HEK293 (cell line): Measurements from ENCODE around the gene FNDC8.
"Not testable (repeated sequence)": the region's sequence is repeated elsewhere in the genome, so short reads cannot be mapped to it uniquely, and the experiment has no call there.

Experiments used
- CTCF ChIA-PET: fragments of 350-600 bp; formaldehyde crosslinking; extraction: SDS; loops from one replicate; lab custom pipeline; 2021; ENCODE audit warnings: antibody characterized with exemption; lab: Yijun Ruan, JAX
- POLR2A ChIA-PET: fragments of 300-600 bp; formaldehyde crosslinking; extraction: SDS; loops from one replicate; lab custom pipeline; 2020; ENCODE audit warnings: antibody characterized with exemption, inconsistent platforms; lab: Yijun Ruan, JAX
- H3K27ac ChIP-seq: fragments of 200-500 bp; sonication (Bioruptor generic); 2 replicates; pipeline ENCODE4 v1.5.1; 2014; ENCODE audit warnings: low read depth, low read length, control low read depth, inconsistent platforms; ENCODE audit errors: extremely low read depth
- H3K36me3 ChIP-seq, 2 experiments: fragments of 200-500 bp in 1 of 2; sonication (Bioruptor generic) in 1 of 2; 1 replicate in 1 of 2; 2 replicates in 1 of 2; pipeline ENCODE4 v1.5.1; 2014 to 2017; ENCODE audit warnings: inconsistent platforms in 2 of 2, low read length in 2 of 2; ENCODE audit not compliant: control insufficient read depth in 2 of 2, insufficient read depth in 1 of 2
- H3K4me1 ChIP-seq: fragments of 200-500 bp; sonication (Bioruptor generic); 2 replicates; pipeline ENCODE4 v1.5.1; 2014; ENCODE audit warnings: mild to moderate bottlenecking, low read length, inconsistent platforms; ENCODE audit not compliant: control insufficient read depth, insufficient read depth
- H3K4me3 ChIP-seq: 2 replicates; pipeline ENCODE4 v1.5.1; 2011; ENCODE audit warnings: low read depth, mild to moderate bottlenecking, control low read depth, low read length, moderate library complexity
- H3K9me3 ChIP-seq: fragments of 200-500 bp; sonication (Bioruptor generic); 2 replicates; pipeline ENCODE4 v1.5.1; 2014; ENCODE audit warnings: low read depth, low read length, inconsistent platforms; ENCODE audit not compliant: control insufficient read depth, insufficient read depth
- INSM2 ChIP-seq: fragments of 450-650 bp; formaldehyde crosslinking; IDR thresholded peaks from 2 replicates; pipeline ENCODE4 v1.5.1; 2016; ENCODE audit warnings: missing biosample characterization, missing genetic modification characterization
- PRDM1 ChIP-seq: fragments of 450-650 bp; formaldehyde crosslinking; IDR thresholded peaks from 2 replicates; pipeline ENCODE4; 2016; ENCODE audit warnings: missing biosample characterization, missing genetic modification characterization
- SETDB1 ChIP-seq: IDR thresholded peaks from one replicate; pipeline ENCODE4 v1.6.1; 2017; ENCODE audit warnings: mild to moderate bottlenecking, low read length, moderate library complexity, mixed read lengths; ENCODE audit not compliant: insufficient read length
- TSHZ1 ChIP-seq: fragments of 450-650 bp; formaldehyde crosslinking; IDR thresholded peaks from 2 replicates; pipeline ENCODE4 v1.5.1; 2016; ENCODE audit warnings: missing biosample characterization, missing genetic modification characterization, borderline replicate concordance
- ZBTB17 ChIP-seq: fragments of 450-650 bp; formaldehyde crosslinking; IDR thresholded peaks from 2 replicates; pipeline ENCODE4 v1.5.1; 2016; ENCODE audit warnings: missing biosample characterization, missing genetic modification characterization
- ZBTB21 ChIP-seq: fragments of 450-650 bp; formaldehyde crosslinking; IDR thresholded peaks from 2 replicates; pipeline ENCODE4 v1.5.1; 2017; ENCODE audit warnings: missing biosample characterization, missing genetic modification characterization
- ZNF211 ChIP-seq: fragments of 450-650 bp; formaldehyde crosslinking; IDR thresholded peaks from 2 replicates; pipeline ENCODE4 v1.5.1; 2016; ENCODE audit warnings: low read depth, missing biosample characterization, missing genetic modification characterization
- ZNF239 ChIP-seq: fragments of 450-650 bp; formaldehyde crosslinking; IDR thresholded peaks from 2 replicates; pipeline ENCODE4 v1.5.1; 2016; ENCODE audit warnings: missing biosample characterization, missing genetic modification characterization
- ZNF366 ChIP-seq: fragments of 450-650 bp; formaldehyde crosslinking; conservative IDR thresholded peaks from 2 replicates; pipeline ENCODE4 v1.5.1; 2016; ENCODE audit warnings: missing biosample characterization, missing genetic modification characterization
- ZNF521 ChIP-seq: fragments of 450-650 bp; formaldehyde crosslinking; IDR thresholded peaks from 2 replicates; pipeline ENCODE4 v1.5.1; 2017; ENCODE audit warnings: missing biosample characterization, mild to moderate bottlenecking, missing genetic modification characterization
- ZNF529 ChIP-seq: fragments of 450-650 bp; formaldehyde crosslinking; IDR thresholded peaks from 2 replicates; pipeline ENCODE4 v1.5.1; 2017; ENCODE audit warnings: missing genetic modification characterization, missing biosample characterization; ENCODE audit not compliant: insufficient replicate concordance
- ZNF571 ChIP-seq: fragments of 450-650 bp; formaldehyde crosslinking; IDR thresholded peaks from 2 replicates; pipeline ENCODE4 v1.5.0; 2017; ENCODE audit warnings: missing biosample characterization, missing genetic modification characterization
- ZNF776 ChIP-seq: fragments of 450-650 bp; formaldehyde crosslinking; IDR thresholded peaks from 2 replicates; pipeline ENCODE4 v1.5.0; 2017; ENCODE audit warnings: missing biosample characterization, missing genetic modification characterization, borderline replicate concordance
- TF ChIP-seq, protein P1 (sequence below): fragments of 450-650 bp; formaldehyde crosslinking; IDR thresholded peaks from 2 replicates; pipeline ENCODE4 v1.5.1; 2017; ENCODE audit warnings: missing biosample characterization, missing genetic modification characterization
- TF ChIP-seq, protein P2 (sequence below): fragments of 450-650 bp; formaldehyde crosslinking; IDR thresholded peaks from 2 replicates; pipeline ENCODE4 v1.5.1; 2016; ENCODE audit warnings: missing biosample characterization, missing genetic modification characterization, low read depth

Gene FNDC8

GRCh38 chr17:35171834-35172233 is 50.4 kb downstream of the FNDC8 start (continued):
- no peak for TF ChIP-seq SETDB1
- TF ChIP-seq TSHZ1 (tag by site-specific recombination): no peak
- TF ChIP-seq ZNF211 (tag by site-specific recombination): no peak

DNA sequence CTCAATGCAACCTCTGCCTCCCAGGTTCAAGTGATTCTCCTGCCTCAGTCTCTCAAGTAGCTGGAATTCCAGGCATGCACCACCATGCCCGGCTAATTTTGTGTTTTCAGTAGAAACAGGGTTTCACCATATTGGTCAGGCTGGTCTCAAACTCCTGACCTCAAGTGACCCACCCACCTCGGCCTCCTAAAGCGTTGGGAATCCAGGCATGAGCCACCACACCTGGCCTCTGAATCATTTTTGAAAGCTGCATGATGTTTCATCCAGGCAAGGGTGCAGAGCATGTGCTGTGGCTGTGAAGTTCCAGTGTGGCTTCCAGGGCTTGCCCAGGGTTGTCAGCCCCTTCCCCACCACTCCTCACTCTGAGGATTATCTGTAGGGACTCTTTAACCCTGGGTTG is 50.9 kb downstream of the FNDC8 start:
- ChIA-PET CTCF (interaction anchor here (0.6 to 1.4 kb wide), 7 partner anchors 8 to 367 kb away, joined by 3 to 5 read pairs (median 4); no protein-coding TSS in a partner anchor), POLR2A (interaction anchor here (0.6 kb wide), 1 partner anchor 68 kb away, joined by 3 read pairs; no protein-coding TSS in a partner anchor)
- not testable (repeated sequence) for H3K9me3 ChIP-seq, H3K4me1 ChIP-seq, H3K27ac ChIP-seq, H3K36me3 ChIP-seq, H3K4me3 ChIP-seq

- Histone ChIP-seq H3K4me3 (no peak overlapping the region), H3K4me1 (no peaks in the 10 kb centered on the region), H3K27ac (no peak overlapping the region), H3K36me3 (no peaks in the 10 kb centered on the region), H3K9me3 (no peaks in the 10 kb centered on the region)
- TF ChIP-seq ZNF776 (peak; percentile 69; the same call in 1 of the 2 replicates), ZNF521 (peak; percentile 64; the same call in 1 of the 2 replicates), PRDM1 (tag by site-specific recombination) (peak; percentile 94), ZNF366 (peak; percentile 96), ZBTB21 (tag by site-specific recombination) (no peak), ZNF571 (tag by site-specific recombination) (0 out of 2 replicates have a peak, but pooled peaks have one; percentile 16), INSM2 (tag by site-specific recombination) (no peak), ZBTB17 (peak; percentile 52)
- POLR2A ChIA-PET: no interaction called here
- CTCF ChIA-PET: interaction anchor here (0.8 kb wide), 1 partner anchor 363 kb away, joined by 4 read pairs; the partner anchor contains the start of gene SLFN12L
Measured at GRCh38 chr17:35174835-35175334, 53.5 kb downstream of the FNDC8 start.

DNA sequence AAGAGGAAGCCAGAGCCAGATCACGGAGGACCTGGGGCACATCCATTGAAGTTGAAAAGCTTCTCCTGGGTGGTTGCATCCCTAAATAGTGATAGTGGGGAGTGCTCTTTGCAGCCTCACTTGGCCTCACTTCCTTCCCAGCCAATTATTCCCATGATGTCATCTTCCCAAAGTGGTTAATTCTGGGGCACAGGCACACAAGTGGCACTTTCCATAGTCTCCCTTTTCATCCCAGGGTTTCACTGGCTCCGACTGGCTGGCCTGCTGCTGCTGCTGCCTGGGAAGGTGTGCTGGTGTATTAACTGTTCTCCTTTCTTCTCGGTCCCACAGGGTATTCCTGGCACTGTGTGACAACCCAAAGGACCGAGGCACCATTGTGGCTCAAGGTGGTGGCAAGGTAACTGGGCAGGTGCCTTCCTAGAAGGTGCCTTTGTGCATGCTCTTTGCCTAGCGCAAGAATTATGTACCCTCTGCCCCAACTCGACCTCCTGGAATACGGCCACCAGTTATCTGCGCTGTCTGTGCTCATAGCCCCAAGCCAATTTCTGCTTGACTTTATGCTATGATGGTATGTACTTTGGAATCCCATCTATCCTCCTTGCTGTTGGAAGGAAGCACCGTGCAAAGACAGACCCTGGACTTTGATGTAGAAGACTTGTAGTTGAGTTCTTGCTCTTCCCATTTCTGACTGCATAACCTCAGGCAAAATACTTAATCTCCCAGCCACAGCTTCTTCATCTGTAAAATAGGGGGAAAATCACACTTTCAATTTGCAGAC is 54.4 kb downstream of the FNDC8 start:
- POLR2A ChIA-PET: no interaction called here
- TF ChIP-seq ZNF239 (no peak), PRDM1 (tag by site-specific recombination) (0 out of 2 replicates have a peak, but pooled peaks have one; percentile 13), ZNF529 (tag by site-specific recombination) (no peak)
- TF ChIP-seq, protein P1, sequence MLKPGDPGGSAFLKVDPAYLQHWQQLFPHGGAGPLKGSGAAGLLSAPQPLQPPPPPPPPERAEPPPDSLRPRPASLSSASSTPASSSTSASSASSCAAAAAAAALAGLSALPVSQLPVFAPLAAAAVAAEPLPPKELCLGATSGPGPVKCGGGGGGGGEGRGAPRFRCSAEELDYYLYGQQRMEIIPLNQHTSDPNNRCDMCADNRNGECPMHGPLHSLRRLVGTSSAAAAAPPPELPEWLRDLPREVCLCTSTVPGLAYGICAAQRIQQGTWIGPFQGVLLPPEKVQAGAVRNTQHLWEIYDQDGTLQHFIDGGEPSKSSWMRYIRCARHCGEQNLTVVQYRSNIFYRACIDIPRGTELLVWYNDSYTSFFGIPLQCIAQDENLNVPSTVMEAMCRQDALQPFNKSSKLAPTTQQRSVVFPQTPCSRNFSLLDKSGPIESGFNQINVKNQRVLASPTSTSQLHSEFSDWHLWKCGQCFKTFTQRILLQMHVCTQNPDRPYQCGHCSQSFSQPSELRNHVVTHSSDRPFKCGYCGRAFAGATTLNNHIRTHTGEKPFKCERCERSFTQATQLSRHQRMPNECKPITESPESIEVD (tag by site-specific recombination): no peak
- TF ChIP-seq, protein P2, sequence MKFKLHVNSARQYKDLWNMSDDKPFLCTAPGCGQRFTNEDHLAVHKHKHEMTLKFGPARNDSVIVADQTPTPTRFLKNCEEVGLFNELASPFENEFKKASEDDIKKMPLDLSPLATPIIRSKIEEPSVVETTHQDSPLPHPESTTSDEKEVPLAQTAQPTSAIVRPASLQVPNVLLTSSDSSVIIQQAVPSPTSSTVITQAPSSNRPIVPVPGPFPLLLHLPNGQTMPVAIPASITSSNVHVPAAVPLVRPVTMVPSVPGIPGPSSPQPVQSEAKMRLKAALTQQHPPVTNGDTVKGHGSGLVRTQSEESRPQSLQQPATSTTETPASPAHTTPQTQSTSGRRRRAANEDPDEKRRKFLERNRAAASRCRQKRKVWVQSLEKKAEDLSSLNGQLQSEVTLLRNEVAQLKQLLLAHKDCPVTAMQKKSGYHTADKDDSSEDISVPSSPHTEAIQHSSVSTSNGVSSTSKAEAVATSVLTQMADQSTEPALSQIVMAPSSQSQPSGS (tag by site-specific recombination): 0 out of 2 replicates have a peak, but pooled peaks have one; percentile 11
- CTCF ChIA-PET: interaction anchor here (0.8 kb wide), 1 partner anchor 362 kb away, joined by 4 read pairs; the partner anchor contains the start of gene SLFN12L

More for the DNA sequence above, 54.4 kb downstream of the FNDC8 start:
- Histone ChIP-seq H3K27ac (no peak overlapping the region), H3K4me1 (no peaks in the 10 kb centered on the region), H3K9me3 (no peaks in the 10 kb centered on the region), H3K36me3 (no peaks in the 10 kb centered on the region), H3K4me3 (no peak overlapping the region)
